HG03097 (cell line): ENCODE results near the gene FKBP5.
"Not testable (repeated sequence)": the region's sequence is repeated elsewhere in the genome, so short reads cannot be mapped to it uniquely, and the experiment has no call there.

Source experiments
- ATAC-seq: cut with Tn5 transposase; IDR thresholded peaks from one replicate; pipeline ENCODE4 v1.9.1; 2021; ENCODE audit not compliant: unreplicated experiment, low FRiP score

FKBP5 gene

DNA sequence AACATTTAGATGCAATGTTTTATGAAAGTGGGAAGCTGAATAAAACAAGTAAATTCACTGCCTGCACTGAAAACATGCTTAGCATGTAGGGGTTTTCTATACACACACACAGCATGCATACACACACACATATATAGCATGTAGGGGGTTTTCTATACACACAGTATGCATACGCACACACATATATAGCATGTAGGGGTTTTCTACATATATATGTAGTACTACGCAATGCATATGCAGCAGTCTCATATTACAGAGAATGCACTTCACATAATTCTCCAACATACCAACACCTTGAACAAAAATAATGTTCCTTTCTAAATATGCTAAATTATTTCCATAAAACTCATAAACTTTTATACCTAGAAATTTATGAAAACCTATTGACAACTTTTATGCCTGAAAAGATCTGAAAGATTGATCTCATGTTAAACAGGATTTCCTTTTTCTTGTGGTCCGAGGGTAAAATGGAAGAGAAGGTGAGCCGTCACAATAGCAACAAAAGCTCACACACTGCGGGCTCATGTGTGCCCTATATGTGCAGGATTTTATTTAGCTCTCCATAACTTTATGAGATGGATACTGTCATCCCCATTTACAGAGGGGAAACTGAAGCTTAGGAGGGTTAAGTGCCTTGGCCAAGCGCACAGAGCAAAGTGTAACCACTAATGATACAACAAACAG, 94.1 kb downstream of the FKBP5 start:
- ATAC-seq = no peak

DNA sequence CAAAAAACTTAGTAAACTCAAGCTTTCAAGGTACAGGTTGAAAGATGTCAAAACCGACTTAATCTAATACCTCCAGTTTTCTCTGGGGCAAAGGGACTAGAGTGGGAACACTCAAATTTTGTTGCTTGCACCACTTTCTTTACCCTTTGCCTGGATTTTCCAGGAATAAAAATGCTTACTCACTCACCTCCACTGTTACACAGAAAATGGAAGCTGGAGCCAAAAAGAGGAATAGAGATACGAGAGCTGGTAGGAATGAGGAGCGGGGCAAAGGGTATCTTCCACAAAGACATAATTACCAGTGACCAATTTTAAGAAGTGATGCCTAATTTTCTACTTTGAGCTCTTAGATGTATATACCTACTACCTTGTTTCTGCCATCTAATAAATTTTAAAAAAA, 96.5 kb downstream of the FKBP5 start:
- no peak for ATAC-seq

DNA sequence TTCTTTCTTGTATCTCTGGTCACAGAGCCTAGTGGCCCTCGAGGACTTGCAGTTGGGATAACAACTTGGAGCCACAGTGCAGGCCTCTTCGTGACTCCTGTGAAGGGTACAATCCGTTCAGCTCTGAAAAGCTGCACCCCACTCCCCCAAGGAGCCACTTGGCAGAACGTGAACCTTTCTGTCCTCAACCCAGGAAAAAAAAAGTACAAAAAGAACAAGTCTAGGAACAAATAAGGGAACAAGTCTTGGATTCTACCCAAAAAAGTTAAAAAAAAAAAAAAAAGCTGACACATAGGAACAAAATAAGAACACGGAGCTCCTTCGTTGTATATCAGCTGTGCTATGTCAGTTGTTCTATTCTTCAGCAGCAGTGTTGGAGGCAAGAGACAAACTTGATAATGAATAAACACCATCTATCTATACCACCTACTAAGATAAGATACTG, 98.1 kb downstream of the FKBP5 start:
- ATAC-seq = no peak

DNA sequence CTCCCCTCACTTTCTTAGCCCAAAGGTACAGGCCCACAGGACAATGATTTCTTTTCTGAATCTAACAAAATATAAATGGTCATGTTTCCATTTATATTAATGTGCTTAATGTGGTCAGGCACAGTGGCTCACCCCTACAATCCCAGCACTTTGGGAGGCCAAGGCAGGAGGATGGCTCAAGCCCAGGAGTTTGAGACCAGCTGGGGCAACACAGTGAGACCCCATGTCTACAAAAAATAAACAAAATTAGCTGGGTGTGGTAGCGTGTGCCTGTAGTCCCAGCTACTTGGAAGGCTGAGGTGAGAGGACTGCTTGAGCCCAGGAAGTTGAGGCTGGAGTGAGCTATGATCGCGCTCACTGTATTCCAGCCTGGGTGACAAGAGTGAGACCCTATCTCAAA, 98.8 kb downstream of the FKBP5 start:
- ATAC-seq = no peak

DNA sequence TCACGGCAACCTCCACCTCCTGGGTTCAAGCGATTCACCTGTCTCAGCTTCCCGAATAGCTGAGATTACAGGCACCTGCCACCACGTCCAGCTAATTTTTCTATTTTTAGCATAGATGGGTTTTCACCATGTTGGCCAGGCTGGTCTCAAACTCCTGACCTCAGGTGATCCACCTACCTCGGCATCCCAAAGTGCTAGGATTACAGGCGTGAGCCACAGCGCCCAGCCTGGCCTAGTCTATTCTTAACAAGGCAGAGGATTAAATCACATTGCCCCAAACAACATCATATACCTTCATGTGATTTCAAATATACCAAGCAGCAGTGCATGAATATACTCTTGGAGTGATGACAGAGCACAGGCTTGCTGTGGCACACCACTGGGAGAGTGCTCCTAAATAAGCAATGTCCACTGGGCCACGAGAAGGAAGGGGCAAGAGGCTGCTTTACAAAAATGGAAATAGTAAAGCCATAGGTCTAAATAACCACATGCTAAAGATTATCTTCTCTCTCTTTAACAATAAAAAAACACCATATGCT, 99.4 kb downstream of the FKBP5 start:
- no peak for ATAC-seq

DNA sequence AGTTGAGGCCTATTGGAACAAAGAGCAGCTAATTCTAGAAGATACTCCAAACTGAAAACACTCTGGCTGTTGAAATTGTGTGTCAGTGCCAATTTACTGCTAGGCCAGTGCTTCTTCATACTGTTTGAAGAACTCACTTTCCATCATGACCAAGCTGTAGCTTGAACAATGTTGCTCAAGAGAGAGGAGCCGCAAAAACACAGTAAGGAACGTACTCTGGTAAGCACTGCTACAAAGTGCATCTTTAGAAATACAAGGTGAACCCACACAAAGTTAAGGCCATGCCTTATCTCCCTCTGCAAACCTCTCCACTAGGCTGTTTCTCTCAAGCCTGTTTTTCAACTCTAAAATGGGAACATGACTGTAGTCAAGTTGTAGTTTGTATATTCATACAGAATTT, 101.5 kb downstream of the FKBP5 start:
- no peak for ATAC-seq

DNA sequence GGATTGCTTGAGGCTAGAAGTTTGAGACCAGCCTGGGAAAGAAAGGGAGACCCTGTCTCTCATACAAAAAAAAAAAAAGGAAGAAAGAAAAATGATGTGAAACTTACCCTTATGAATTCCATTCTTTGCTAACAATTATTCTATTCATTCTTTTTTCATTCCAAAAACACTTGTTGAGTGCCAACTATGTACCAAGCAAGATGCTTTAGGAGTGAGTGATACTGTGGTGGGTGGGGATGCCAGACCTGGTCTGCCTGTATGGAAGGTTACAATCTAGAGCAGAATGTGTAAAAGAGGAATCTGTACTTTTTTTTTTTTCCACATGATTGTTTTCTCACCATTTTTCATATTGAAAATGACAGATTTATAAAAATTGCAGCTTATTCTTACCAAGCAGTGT, 102.2 kb downstream of the FKBP5 start:
- ATAC-seq = no peak

DNA sequence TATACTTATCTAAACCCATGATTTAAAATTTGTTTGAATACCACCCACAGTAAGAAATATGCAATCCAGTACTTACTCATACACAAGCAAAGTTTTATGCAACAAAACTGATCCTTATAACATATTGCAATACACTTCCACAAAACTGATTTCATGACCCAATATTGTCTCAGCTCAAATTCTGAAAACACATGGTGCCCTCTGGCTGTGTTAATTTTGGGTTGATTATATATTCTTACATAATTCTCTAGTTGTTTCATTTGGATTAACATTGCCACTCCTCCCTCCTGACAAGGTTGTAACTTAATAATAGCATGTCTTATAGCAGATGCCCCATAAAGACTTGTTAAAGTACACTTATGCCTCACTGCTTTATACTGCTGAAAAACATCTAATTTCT, 103.1 kb downstream of the FKBP5 start:
- no peak for ATAC-seq

DNA sequence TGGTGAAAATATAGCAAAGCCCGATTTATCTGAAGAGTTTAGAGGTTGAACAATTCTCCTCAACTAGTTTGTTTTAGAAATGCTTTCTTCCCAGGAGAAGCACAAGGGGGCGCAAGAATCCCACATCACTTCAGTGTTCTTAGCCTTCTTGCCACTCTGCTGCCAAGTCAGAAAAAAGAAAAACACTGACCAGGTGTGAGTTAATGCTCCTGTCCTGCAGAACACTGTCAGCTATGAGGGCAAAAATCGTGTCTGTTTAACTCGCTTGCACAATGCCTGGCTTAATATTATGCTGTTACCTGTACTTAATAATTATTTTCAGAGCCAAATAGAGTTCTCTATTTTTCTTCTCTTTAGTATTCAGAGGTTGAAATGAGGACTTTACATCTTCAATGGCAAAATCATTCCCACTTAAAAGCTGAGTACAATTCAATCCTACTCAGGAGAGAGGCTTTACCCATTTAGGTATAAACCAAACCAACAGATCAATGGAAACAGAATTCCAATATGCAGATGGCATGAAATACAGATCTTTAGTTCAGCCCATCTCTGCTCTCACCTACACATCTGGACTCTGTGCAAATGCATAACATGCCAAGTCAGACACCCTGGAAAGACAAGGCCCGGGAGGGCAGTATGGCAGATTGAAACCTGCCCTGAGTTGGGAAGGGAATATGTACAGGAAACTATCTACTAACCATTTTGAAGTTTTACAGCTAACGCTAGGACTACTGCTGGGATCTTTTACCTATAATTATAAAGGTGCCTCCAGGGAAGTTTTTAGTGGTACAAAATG, 104.6 kb downstream of the FKBP5 start:
- no peak for ATAC-seq

DNA sequence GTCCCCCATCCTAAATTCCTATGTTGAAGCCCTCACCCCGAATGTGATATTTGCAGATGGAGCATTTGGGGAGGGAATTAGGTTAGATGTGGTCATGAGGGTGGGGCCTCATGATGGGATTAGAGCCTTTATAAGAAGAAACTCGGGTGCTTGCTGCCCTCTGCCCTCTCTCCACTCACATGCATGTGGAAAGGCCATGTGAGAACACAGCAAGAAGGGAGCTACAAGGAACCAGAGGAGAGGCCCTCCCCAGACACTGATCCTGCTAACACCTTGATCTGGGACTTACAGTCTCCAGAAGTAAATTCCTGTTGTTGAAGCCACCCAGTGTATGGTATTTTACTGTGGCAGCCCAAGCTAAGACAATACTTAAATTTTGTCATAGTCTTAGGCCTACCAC, 106.4 kb downstream of the FKBP5 start:
- no peak for ATAC-seq

DNA sequence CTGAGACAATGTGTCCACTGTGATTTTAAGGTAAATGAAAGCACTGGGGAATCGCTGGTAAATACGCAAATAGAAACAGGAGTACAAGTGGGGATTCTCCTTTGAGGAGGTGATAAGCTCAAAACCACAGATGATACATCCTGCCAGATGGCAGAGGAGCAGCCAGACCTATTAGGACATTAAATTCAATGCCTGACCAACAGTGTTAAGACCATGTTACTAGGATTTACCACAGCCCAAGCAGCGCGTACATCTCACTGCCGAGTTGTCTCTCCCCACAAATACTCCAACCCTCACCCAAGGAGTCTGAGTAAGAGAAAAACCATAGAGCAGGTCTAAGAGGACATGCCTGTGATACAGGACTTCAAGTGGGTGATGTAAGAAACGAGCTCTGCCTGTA, 107.1 kb downstream of the FKBP5 start:
- no peak for ATAC-seq

DNA sequence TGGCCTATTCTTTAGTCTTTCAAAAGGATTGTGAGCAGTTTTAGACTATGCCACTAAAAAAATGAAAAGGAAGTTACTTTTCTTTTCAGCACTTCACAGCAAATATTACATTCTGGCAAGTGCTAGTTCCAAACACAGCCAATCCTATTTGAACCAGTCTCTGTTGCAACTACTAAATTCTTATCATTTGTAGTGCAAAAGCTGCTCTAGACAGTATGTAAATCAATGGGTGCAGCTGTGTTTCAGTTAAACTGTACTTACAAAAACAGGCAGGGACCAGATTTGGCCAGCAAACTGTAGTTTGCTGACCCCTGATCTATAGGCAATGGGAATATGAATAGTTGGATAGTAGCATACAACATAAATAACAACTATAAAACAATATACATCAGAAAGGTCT, 107.9 kb downstream of the FKBP5 start:
- no peak for ATAC-seq

DNA sequence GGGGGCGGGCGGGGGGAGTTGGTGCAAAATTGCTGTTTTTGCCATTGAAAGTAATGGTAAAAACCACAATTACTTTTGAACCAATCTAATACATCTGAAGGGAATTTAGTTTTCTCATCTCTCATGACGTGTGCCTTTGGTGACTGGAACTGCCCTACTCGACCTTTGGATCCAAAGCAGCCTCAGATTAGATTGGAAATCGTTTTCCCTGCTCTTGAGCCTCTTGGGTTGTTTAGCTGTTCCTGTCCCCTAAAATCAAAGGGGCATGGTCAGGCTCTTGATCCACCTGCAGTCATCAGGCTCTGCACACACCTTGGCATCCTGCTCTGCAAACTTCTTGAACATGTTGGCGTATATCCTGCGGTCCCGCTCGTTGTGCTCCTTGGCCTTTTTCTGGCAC, 112.0 kb downstream of the FKBP5 start:
- ATAC-seq = no peak

DNA sequence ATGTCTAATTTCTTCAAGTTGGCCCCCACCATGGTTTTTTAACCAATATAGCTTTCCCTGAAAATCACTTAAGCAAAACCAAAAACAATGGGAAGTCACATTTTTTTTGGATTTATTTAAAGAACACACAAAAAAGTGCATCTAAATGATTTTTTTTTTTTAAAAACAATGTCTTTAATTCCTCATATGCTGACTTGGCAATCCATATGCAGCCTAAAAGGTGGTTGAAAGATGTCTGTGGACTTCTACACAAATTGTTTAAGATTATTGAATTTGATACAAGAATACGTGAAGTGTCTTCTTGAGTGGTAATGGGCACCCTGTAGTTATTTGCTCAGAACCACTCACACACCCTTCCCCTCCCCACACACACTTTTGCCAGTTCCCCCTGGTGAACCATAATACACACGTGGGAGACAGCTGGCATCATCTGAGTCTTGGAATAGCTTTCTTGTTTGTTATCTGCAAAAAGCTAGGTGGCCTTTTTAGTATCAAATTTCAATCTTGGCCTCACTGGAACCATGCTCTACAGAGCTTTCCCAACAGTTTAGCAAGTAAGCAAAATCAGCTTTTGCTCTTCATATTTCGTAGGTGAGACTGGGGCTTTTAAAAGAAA, 115.1 kb downstream of the FKBP5 start:
- ATAC-seq = no peak

DNA sequence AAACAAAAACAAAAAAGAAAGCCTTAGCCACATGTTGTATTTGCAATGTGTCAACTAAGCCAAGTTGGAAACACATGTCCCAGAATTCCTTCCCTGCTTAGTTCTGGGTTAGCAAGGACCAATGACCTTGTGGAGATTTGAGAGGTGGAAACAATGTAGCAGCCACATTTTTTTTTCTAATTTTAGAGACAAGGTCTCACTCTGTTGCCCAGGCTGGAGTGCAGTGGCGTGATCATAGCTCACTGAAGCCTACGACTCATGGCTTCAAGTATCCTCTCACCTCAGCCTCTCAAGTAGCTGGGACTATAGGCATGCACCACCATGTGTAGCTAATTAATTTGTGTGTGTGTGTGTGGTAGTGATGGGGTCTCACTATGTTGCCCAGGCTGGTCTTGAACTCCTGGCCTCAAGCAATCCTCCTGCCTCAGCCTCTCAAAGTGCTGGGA, 117.8 kb downstream of the FKBP5 start:
- ATAC-seq = not testable (repeated sequence)

DNA sequence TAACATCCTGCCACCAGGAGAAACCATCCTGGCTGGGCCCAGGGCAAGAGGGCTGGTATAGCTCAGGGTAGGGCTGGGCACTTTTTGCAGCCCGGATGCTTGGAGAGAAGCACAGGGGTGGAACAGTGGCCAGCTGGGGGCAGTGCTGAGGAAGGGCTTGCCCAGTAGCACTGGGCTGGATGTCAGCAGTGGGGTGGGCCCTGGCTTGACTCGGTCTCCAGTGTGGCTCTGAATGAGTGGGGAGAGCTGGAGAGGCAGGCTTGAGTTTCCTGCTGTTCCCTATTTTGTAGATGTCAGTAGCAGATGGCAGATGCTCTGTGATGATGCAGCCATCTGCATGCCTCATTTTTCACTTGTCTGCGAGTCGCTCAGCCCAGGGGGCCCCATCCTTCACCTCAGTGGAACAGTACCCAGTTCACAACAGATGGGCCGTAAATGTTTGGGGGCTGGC, 119.7 kb downstream of the FKBP5 start:
- ATAC-seq = no peak

DNA sequence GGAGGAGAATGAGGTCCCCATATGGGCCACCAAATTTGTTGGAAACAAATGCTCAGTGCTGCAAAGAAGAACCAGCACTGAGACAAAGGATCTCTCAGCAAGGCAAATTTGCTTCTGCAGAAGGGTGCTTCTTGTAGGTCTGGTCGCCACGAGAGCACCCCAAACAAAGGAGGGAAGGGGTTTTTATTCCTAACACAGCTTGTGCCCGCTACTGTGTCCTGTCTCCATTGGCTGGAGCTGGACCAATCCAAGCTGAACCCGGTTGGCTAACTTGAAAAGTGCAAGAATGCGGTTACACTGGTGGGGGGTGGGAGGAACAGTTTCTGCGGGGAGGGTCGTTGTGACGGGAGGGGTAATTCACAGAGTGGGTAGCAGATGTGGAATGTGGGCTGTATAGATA, 121.9 kb downstream of the FKBP5 start:
- no peak for ATAC-seq

DNA sequence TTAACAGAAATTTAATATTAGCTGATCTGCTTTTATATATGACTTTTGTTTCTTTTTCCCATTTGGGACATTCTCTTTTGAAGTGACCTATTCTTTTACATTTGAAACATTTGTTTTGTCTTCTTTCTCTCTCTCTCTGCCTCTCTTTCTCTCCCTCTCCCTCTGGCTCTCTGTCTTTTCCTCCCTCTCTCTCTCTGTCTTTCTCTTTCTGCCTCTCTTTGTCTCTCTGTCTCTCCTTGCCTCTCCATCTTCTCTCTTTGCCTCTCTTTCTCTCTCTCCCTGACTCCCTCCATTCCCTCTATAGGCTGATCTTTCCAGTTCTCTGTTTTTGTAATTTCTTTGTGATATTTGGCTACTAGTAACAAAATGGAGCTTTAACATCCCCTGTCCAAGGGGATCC, 124.0 kb downstream of the FKBP5 start:
- ATAC-seq = no peak

DNA sequence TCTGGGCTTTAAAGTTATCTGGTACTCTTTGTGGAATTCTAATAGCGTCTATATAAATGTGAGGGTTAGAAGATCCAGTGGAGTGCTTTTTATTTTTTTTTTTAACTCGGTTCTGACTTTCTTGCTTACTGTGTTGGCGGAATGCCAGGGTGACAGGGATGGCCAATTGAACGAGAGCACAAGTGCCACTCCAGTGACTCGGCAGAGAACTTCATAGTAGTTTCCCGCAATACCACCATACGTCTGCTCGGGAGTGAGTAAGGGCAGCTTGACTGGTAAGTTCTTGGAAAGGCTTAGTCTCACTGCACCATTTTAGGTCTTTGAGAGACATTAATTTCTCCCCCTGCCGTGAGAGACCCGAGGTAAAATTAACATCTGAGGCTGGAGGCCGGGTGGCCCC, 126.7 kb downstream of the FKBP5 start:
- no peak for ATAC-seq

DNA sequence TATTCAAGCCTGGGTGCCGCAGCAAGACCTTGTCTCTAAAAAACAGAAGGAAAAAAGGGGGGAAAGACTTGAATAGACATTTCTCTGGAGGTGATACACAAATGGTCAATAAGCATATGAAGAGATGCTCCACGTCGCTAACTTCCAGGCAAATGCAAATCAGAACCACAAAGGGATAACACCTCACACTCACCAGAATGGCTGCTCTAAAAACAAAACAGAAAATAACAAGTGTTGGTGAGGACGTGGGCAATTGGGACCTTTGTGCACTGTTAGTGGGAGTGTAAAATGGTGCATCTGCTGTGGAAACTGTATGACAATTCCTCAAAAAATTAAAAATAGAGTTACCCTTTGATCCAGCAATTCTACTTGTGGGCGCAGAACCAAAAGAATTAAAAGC, 127.6 kb downstream of the FKBP5 start:
- no peak for ATAC-seq

DNA sequence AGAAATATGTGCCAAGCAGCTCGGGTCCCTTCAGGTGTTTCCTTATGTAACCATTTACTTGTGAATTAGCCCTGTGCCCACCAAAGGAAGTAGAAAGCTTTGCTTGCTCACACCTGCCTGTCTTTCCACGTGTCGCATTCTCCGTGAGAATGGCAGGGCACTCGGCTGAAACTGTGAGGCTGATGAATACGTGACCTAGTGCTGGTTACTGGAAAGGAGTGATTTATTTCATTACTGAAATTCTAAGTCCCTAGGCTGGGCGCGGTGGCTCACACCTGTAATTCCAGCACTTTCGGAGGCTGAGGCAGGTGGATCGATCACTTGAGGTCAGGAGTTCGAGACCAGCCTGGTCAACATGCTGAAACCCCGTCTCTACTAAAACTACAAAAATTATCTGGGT, 130.1 kb downstream of the FKBP5 start:
- no peak for ATAC-seq
